EL (cell line): ENCODE results near the gene MAML3.
A peak's percentile ranks its signal among the peaks of the same experiment; 100 is the strongest.

ENCODE experiments used
- DNase-seq: peaks from one replicate; pipeline ENCODE4 v3.0.0-alpha.2; 2016

MAML3 gene

DNA sequence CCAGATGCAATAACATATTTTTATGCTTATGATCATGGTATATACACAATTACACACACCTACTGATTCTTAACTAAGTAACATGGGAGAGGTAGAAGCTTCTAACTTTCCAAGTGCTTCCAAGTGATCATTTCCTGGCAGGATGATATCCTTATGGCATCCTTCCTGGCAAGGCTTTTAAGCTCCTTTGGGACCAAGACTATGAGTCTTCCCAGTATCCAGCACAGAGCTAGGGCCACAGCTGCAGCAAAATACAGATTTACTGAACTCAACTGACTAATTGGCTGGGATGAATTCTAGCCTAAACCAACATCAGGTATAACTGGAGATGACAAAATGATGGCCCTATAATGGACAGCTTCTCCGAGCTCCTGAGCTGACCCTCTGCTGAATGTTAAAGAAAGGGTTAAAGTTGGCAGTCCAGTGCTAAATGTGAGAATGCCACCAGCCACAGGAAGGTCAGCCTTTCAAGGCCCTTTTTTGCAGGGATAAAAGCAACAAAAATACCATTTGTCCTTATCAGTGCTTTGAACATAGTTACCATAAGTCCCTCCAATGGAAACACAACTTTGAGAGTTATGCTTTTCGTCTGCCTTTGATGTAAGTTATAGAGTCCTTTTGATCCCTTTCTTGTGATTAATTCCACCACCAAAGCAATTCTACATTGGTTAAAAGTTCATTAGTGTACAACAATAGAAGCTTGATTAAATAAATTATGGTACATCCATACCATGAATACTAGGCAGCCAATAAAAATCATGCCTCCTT lies 415.0 kb downstream of the MAML3 start:
- DNase-seq = no peak

DNA sequence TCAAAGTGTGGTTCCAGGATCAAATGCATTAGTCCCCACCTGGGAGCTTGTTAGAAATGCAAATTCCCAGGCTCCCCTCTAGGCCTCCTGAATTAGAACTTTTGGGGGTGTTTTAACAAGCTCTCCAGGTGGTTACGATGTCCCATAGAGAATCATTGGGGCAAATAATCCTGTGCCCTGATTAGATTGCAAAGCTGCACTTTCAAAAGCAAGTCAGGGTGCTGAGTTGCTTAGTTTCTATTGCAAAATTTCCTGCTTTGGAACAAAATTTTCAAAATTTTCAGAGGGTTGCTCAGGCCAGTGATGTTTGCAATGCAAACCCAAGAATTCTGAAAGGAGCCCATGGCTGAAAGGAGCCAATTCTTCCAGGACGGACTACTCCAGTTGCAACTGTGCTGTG lies 417.3 kb downstream of the MAML3 start:
- DNase-seq = no peak

DNA sequence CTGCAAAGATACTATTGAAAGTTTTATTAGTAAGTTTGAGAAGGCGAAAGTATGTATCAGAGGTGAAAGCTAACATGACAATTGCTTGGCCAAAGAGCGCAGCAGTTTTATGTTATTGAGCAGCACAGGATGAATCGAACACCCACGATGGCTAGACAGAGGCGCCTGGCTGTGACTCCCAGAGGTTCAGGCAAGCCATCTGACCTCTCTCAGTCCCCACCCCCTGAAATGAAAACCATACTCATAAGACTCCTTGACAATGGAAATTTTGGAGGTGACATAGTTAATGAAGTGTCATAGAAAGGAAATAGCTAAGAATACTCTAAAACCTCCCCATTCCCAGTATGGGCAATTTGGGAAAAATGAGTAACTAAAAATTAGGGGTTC lies 417.7 kb downstream of the MAML3 start:
- DNase-seq = no peak

DNA sequence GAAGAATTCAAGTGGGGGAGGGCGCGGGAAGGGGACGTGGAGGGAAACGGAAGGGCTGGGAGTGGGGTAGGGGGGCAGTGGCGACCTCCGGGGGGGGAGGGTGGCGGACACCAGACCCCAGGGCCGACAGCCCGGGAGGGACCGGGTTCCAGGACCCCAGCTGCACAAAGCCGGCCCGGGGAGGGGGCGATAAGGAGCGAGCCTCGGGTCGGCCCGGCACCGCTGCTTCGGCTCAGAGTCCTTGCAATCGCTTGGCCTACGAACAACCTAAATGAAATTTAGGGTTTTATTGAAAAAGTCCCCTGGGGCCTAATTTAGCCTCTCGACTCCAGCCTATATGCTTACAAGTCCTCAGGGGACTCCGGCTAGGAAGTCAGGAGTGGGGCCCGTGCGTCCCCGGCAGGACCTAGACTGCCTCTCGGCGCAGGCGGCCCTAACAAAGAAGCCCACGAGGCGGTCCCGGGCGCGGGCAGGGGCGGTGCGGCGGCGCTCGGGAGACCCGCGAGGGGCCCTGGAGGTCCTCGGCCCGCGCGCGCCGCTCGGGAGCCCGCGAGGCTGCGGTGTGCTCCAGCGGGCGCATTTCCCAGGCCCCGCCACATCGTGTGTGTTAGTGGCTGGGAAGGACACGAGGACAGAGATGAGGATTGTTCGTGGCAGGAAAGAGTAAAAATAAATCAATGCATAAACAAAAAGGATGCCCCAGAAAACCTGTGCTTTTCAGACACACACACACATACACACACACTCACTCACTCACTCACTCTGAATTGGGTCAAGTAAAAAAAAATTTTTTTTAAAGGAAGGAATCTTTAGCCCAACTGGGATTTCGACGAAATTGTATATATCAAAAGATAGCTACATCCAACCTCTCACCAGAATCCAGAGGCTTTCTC lies 418.4 kb downstream of the MAML3 start:
- DNase-seq = peak; percentile 10

DNA sequence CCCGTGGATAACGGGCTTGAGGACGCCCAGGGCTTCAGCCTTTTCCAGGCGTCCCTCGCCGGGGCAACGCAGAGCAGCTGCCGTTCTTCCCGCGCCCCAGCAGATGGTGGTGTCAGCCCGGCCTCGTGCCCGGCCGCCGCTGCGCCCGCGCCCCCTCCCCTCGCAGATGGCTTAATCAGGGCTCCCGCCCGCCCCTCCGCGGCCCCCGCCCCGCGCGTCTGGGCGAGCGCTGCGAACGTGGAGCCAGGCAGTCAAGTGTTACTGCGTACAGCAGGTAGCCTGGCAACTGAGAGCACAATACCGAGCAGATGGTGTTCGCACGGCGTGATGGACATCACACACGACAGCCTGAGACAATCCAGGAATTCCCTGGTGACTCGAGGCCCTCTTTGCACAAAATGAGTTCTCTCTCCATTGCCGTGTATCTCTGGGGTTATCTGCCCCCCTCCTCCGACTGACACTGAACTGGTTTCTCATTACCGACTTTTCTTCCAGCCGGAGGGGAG lies 419.1 kb downstream of the MAML3 start:
- DNase-seq = peak; percentile 70

DNA sequence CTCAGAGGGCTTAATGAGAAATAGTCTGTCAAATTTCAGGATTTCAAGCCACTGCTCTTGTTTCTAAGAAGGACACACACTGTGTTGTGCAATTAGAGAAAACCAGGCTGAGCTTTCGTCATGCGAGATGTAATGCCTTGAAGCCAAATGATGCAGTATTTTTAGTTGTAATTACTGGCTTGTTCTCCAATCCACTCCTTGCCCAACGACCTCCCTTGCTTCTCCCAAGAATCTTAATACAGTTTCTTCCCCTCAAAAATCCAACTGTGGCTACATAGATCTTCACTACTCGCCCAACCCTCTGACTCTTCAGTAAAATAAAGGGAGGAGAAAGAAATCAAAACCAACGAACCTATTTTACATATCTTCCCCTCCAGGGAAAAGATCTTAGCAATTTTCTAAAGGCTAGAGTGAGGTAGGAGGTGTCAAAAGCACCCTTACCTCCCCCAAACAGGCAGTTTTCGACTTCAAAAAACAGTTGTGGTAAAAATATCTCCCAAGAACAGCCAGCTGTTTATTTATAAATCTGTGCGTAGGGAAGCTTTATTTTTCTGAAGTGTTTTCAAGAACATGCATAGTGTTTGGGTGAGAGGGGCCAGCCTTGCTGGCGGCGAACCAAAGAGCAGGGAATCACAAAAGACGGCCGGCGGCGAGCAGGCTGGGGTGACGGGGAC lies 419.6 kb downstream of the MAML3 start:
- DNase-seq = peak; percentile 31

DNA sequence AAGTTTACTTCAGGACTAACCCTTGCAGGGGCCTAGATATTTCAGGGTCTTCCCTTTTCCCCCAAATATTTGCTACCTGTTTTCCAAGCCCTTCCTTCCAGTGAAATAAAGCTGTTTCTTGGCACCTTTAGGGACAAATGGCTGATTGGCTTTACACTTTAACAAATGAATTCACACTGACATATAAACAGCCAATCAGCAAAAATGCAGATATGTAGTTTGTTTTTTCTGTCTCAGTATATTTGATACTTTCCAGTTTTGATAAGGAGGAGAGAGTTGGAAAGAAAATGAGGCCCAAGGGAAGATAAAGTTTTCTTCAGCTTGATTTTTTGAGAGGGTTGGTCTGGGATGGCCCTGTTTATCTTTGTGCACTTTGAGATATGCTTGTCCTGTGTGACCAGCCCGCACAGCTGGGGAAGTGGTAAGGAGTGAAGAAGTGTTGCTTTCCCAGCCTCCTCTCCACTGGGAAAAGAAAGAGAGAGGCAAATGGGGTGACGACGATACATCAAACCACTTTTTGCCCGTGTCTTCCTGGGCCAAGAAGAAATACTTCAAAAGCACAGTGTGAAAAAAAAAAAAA lies 420.9 kb downstream of the MAML3 start:
- no peak for DNase-seq

DNA sequence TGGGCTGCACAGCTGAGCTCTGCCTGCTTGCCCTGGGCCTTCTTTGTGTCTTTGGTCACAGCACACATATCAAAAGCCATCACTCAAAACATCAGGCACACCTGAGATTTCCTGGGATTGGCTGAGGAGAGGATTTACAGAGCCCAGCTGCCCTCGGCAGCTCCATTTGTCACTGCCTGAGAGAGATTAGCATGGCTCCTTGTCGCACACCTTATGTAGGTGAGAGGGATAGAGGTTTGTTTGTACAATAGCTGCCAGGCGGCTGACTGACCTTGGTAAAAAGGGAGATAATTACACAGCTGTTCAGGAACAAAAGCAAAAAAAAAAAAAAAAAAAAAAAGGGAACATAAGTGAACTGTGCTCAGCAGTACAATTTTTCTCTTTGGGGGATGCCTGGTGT lies 425.1 kb downstream of the MAML3 start:
- no peak for DNase-seq

DNA sequence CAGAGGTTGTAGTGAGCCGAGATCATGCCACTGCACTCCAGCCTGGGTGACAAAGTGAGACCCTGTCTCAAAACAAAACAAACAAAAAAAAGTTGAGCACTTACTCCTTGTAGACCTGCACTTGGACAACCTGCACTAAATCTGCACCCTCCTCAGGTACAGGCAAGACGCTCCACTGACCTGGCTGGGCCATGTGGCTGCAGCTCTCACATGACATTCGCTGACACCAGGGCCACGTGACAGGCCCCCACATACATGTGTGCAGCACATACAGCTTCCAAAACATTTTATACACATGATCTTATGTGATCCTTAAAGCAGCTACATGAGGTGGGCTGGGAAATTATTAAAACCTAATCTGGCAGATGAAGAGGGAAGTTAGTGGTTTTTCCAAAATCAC lies 425.8 kb downstream of the MAML3 start:
- DNase-seq = no peak

DNA sequence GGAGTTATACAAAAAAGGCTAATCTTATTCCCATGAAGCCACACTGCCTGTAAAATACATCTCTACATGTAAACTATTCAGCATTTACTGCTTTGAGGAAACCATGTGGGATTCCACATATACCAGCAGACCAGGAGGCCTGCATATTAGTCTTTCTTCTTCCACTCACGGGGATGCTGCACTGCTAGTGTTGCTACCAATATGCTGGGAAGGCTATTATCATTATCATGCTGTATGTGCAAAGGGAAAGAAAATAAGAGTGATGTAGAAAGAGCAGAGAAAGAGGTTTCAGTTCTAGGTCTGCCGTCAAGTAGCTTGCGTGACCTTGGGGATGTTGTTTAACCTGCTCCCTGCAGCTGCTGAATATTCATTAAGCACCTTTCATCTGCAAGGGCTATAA lies 427.4 kb downstream of the MAML3 start:
- no peak for DNase-seq

DNA sequence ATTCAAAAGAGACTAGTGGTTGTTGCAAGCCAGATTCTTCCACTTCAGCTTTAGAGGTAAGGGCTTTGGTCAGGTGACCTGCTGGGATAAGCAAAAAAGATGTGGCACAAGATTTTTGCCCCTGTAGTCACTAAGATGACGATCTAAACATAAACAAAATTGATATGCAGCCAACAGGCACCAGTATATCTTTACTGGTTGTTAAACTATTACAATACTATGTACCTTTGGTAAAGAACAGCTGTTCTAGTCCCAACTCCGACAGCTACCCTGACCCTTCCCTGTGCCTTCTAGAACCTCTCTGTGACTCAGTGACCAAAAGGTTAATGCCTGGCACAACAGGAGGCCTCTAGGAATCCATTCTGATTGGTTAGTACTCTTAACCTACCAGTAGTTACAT lies 428.7 kb downstream of the MAML3 start:
- no peak for DNase-seq

DNA sequence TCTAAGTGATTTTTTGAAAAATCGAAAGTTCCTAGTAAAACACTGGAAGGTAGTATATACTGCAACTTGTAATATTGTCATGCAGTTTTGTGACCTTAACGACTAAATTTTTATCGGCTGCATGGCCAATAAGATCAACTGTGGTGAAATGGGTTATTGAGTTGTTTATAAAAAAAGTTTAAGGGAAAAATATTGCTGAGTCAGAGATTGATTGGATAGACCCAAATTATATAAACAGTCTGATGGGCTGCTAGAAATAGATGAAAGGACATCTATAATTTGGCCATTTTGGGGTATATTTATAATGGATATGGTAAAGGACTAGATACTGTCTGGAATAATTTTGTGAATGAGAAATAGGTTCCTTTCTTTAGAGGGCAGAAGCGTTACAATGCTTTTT lies 432.2 kb downstream of the MAML3 start:
- DNase-seq = no peak

DNA sequence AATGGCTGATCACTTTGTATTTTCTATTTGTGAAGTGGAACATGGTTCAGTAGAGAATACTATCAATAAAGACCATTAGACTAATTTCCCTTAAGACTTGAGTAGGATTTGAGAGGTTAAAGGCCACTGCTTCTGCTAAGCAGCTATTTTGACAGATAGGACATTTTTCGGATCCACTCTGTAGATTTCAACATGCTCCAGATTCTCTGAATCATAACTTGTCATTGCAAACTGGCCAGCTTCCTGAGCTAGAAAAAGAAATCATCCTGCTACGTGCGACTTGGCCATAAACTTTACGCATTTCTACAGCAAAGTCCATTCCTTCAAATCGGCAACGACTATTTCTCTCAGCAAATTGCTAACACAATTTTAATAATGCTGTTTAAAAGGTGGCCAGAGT lies 433.2 kb downstream of the MAML3 start:
- DNase-seq = no peak

DNA sequence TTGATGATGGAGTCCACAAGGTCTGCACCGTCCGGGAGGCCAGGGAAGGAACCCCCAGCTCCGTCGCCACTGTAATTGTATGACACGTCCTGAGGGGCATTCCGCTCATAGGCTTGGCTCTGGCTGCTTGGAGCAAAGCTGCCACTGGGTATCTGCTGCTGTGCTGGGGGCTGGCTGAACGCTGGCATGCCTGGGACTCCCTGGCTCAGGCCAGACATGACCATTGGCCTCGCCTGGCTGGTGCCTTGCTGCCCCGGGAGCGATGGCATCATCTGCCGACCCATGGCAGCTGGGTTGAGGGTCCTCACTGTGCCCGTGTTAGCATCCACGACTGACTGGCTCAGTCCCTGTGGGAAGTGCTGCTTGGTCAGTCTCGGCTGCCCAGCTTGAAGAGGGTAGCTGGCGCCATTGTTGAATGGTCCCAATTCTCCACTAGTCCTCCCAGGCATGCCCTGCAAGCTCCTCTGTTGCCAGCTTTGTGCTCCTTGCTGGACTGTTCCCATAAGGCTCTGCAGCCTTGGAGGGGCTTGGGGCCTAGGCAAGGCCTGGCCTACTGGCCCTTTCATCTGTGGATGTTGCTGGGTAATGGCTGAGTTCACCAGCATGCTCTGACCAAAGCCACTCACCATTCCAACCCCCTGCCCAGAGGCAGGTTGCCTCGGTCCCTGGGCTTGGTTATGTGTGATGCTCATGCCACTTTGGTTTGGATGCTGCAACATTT lies 434.4 kb downstream of the MAML3 start:
- DNase-seq = no peak

DNA sequence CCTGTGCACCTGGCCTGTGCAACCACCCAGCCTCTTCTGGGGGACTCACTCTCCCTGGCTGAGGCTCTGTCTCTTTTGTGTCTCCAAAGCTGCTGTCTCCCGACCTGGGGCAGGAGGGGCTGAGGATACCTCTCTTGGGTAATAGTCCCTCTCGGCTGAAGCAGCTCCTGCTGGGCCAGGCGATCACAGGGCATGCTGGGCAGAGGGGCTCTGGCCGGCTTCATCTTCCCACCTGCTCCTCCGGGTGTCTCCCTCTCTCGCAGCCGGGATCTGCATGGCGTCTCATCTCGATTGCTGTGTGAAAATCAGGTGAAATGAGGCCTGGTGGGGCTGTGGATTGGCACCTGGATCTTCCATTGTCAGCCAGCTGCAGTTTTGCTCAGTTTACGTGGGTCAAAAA lies 435.2 kb downstream of the MAML3 start:
- no peak for DNase-seq

DNA sequence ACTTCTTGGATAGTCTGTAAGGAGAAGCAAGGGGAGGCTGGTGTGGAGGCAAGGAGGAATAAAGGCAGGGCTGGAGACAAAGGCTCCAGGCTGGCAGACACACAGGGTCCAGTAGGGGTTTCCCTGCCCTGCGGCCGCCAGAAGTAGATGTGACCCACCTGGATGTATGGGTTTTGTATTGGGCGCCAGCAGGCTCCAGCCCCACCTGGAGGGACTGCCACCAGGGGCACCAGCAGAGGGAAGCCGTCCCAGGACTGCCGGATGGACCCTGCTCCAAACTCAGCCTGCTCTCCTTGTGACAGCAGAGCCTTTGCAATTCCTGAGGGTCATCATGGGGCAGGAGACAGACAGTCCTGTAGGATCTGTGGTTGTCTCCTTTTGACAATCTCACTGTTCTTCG lies 435.6 kb downstream of the MAML3 start:
- no peak for DNase-seq

DNA sequence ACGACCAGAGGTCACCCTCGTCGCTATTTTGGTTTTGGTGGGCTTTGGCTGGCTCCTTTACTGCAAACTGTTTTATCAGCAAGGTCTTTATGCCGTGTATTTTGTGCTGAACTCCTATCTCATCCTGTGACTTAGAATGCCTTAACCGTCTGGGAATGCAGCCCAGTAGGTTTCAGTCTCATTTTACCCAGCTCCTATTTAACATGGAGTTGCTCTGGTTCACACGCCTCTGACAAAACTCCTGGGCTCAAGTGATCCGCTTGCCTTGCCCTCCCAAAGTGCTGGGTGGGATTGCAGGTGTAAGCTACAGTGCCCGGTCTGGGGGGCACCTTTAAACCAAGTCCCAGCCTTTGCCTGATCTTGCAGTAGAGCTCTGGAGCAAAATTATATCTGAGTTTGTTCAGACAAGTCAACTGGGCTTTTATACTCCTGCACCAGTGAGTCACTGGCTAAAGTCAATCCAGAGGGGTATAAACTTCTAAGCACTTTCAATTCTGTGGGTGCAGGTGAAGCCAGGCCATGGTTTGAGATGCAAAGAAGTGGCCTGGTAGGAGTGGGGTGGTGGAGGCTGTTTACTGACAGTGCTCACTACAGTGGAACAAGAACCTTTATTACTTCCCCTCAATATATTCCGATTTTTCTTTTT lies 438.1 kb downstream of the MAML3 start:
- no peak for DNase-seq

DNA sequence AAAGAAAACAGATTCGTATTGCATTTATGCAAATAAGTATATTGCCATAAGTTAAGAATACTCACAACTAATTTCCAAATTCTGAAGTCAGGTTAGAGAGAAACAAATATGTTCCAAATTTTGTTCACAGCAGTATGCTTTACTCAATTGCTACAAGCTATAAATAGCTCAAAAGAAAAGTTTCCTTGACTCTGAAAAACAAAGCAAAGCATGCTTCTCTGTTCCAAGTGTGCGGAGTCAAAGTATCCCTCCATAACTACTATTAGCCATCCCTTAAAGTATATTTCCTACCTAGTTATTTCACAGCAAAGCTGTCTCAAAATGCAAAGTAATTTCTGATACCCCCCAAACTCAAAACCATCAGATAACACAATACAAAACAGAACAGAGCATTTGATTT lies 441.1 kb downstream of the MAML3 start:
- DNase-seq = no peak

DNA sequence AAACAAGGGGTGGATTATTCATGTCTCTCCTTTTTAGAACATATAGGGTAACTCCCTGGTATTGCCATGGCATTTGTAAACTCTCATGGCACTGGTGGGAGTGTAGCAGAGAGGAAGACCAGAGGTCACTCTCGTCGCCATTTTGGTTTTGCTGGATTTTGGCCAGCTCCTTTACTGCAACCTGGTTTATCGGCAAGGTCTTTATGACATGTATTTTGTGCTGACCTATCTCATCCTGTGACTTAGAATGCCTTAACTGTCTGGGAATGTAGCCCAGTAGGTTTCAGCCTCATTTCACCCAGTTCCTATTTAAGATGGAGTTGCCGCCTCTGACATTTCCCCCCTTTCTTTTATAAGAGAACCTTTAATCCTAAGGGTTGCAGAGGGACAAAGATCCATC lies 442.5 kb downstream of the MAML3 start:
- DNase-seq = peak; percentile 47

DNA sequence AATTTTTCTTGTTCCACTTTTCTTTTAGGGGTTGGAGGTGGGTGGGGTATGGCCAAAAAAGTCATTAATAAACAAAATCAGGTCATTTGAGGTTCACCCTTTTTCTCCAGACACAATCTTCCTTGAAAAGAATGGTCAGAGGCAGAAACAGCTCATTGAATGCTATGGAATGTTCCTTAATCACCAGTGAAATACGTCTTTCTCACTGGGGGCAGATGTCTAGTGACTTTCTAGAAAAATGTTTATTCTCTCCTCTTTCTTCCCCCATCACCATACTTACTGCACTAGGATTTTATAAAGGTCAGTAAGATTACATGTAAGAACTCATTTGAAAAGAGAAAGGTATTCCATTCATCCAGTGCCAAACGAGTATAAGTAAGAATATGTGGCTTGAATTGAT lies 443.9 kb downstream of the MAML3 start:
- no peak for DNase-seq

DNA sequence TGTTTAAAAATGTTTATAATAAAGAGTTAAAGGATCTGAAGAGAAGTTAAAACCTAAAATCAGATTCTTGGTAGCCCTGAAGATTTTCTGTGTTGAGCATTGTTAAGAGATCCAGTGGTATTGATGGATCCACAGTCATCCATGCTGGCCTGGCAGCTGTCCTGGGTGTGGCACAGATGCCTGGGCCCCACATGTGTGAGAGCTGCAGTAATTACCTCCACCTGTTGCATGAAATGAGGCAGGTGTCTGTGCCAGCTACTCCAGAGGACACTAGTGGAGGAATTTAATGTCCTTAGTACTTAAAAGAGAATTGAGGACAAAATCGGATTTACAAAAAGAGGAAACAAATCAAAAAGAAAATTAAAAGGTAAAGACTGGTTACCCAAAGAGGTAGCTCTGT lies 444.3 kb downstream of the MAML3 start:
- no peak for DNase-seq

DNA sequence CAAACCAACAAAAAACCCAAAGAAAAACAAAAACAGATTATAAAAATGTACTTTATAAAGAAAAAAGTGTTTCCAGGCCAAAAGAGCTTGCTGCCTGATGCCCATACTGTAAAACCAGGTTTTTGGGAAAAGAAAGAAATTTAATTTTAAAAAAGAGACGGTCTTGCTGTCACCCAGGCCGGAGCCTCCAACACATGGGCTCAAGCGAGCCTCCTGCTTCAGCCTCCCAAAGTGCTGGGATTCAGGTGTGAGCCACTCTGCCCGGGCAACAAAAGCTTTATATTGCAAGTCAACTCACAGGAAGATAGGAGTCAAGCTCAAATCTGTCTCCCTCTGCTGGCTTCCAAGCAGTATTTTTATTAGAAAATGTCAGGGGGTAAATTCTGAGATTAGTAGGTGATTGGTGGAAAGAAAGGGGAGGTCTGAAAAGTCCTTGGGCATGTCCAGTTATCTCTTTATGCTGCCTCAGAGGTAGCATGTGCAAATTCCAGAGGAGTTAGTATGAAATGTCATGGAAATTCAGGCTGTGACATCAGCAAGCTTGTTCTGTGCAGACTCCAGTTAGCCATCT lies 449.0 kb downstream of the MAML3 start:
- peak; percentile 9 for DNase-seq
